Mucosa of stomach (tissue), 1 donor: ENCODE results near the gene TMEM120A.

ENCODE experiments used
- H3K27me3 ChIP-seq: one replicate; pipeline ENCODE4 v1.7.0; 2013; ENCODE audit warnings: mild to moderate bottlenecking, low read length; ENCODE audit not compliant: control insufficient read depth, insufficient read depth
- H3K36me3 ChIP-seq: one replicate; pipeline ENCODE4 v1.7.0; 2013; ENCODE audit warnings: low read length; ENCODE audit not compliant: control insufficient read depth, insufficient read depth
- H3K4me1 ChIP-seq: one replicate; pipeline ENCODE4 v1.7.0; 2013; ENCODE audit warnings: mild to moderate bottlenecking, low read length; ENCODE audit not compliant: control insufficient read depth, insufficient read depth
- H3K4me3 ChIP-seq: one replicate; pipeline ENCODE4 v1.7.0; 2013; ENCODE audit warnings: low read length
- H3K9ac ChIP-seq: one replicate; pipeline ENCODE4 v1.7.0; 2013; ENCODE audit warnings: mild to moderate bottlenecking, low read length, moderate library complexity
- H3K9me3 ChIP-seq: one replicate; pipeline ENCODE4 v1.7.0; 2013; ENCODE audit warnings: mild to moderate bottlenecking, low read length, moderate library complexity; ENCODE audit not compliant: control insufficient read depth
- donor health status: Pancreatic carcinoma.

TMEM120A gene

GRCh38 chr7:75992083-75992755 is 2.2 kb downstream of the TMEM120A start:
- H3K9me3 ChIP-seq, result no peaks in the 10 kb centered on the region
- H3K36me3 ChIP-seq, result no peaks in the 10 kb centered on the region
- H3K27me3 ChIP-seq, result no peaks in the 10 kb centered on the region
- H3K9ac ChIP-seq, result no peak overlapping the region
- peaks cover 17% of the 10 kb centered on the region for H3K4me1 ChIP-seq
- no peak overlapping the region for H3K4me3 ChIP-seq

- Histone ChIP-seq H3K9me3 (no peaks in the 10 kb centered on the region), H3K27me3 (no peaks in the 10 kb centered on the region), H3K4me1 (peaks cover 20% of the 10 kb centered on the region), H3K4me3 (no peak overlapping the region), H3K36me3 (no peaks in the 10 kb centered on the region), H3K9ac (no peak overlapping the region)
These were observed 2.8 kb downstream of the TMEM120A start for GRCh38 chr7:75991531-75992082.

GRCh38 chr7:75989500-75990388 is 4.7 kb downstream of the TMEM120A start:
- Histone ChIP-seq H3K9ac (no peak overlapping the region), H3K4me1 (peaks cover 31% of the 10 kb centered on the region), H3K27me3 (no peaks in the 10 kb centered on the region), H3K9me3 (no peaks in the 10 kb centered on the region), H3K4me3 (no peak overlapping the region), H3K36me3 (peaks cover 11% of the 10 kb centered on the region)

- peaks cover 30% of the 10 kb centered on the region for H3K4me1 ChIP-seq
- H3K4me3 ChIP-seq, result no peak overlapping the region
- H3K27me3 ChIP-seq, result no peaks in the 10 kb centered on the region
- H3K36me3 ChIP-seq, result peaks cover 14% of the 10 kb centered on the region
- no peaks in the 10 kb centered on the region for H3K9me3 ChIP-seq
- no peak overlapping the region for H3K9ac ChIP-seq
These were observed 5.6 kb downstream of the TMEM120A start for GRCh38 chr7:75988568-75989499.

GRCh38 chr7:75987805-75988567 is 6.4 kb downstream of the TMEM120A start:
- H3K4me3 ChIP-seq, result no peak overlapping the region
- peaks cover 14% of the 10 kb centered on the region for H3K36me3 ChIP-seq
- peaks cover 24% of the 10 kb centered on the region for H3K4me1 ChIP-seq
- no peaks in the 10 kb centered on the region for H3K9me3 ChIP-seq
- no peak overlapping the region for H3K9ac ChIP-seq
- H3K27me3 ChIP-seq, result no peaks in the 10 kb centered on the region

GRCh38 chr7:75987026-75987804 is 7.2 kb downstream of the TMEM120A start:
- Histone ChIP-seq H3K36me3 (peaks cover 14% of the 10 kb centered on the region), H3K4me1 (peaks cover 24% of the 10 kb centered on the region), H3K9me3 (no peaks in the 10 kb centered on the region)

GRCh38 chr7:75986147-75986781 is 8.1 kb downstream of the TMEM120A start:
- Histone ChIP-seq H3K4me1 (peaks cover 24% of the 10 kb centered on the region), H3K27me3 (no peaks in the 10 kb centered on the region), H3K4me3 (no peak overlapping the region), H3K9me3 (no peaks in the 10 kb centered on the region), H3K9ac (no peak overlapping the region), H3K36me3 (peaks cover 14% of the 10 kb centered on the region)

More at GRCh38 chr7:75987026-75987804, 7.2 kb downstream of the TMEM120A start:
- Histone ChIP-seq H3K9ac (no peak overlapping the region), H3K4me3 (no peak overlapping the region), H3K27me3 (no peaks in the 10 kb centered on the region)

- H3K36me3 ChIP-seq, result peaks cover 21% of the 10 kb centered on the region
- H3K9me3 ChIP-seq, result no peaks in the 10 kb centered on the region
- H3K9ac ChIP-seq, result no peak overlapping the region
- no peak overlapping the region for H3K4me3 ChIP-seq
- H3K4me1 ChIP-seq, result peaks cover 23% of the 10 kb centered on the region
- H3K27me3 ChIP-seq, result no peaks in the 10 kb centered on the region
These were observed 8.8 kb downstream of the TMEM120A start for GRCh38 chr7:75985518-75986146.

- H3K9me3 ChIP-seq, result no peaks in the 10 kb centered on the region
- H3K4me3 ChIP-seq, result no peak overlapping the region
- peaks cover 24% of the 10 kb centered on the region for H3K36me3 ChIP-seq
- H3K4me1 ChIP-seq, result peaks cover 29% of the 10 kb centered on the region
- H3K9ac ChIP-seq, result no peak overlapping the region
- H3K27me3 ChIP-seq, result no peaks in the 10 kb centered on the region
These were observed 9.3 kb downstream of the TMEM120A start for GRCh38 chr7:75985009-75985517.
